MM.1S (cell line): ENCODE data around the gene DDX1.

Experiments used
- DNase-seq: peaks from one replicate; pipeline ENCODE4 v3.0.0-alpha.2; 2015
- H2AFZ ChIP-seq: fragments of 300-600 bp; sonication (generic); 2 replicates; pipeline ENCODE4 v1.6.0; 2016; ENCODE audit warnings: antibody characterized with exemption, low read length
- H3F3A ChIP-seq: fragments of 300-600 bp; sonication (generic); 2 replicates; pipeline ENCODE4 v1.6.1; 2016; ENCODE audit warnings: mild to moderate bottlenecking, antibody characterized with exemption, low read length, moderate library complexity, mixed read lengths; ENCODE audit not compliant: insufficient read depth
- H3K27ac ChIP-seq: fragments of 300-600 bp; sonication (generic); 2 replicates; pipeline ENCODE4 v1.5.1; 2016; ENCODE audit warnings: mild to moderate bottlenecking, low read length
- H3K27me3 ChIP-seq: fragments of 300-600 bp; sonication (generic); replicated peaks from 2 replicates; pipeline ENCODE4 v1.6.0; 2016; ENCODE audit warnings: low read length; ENCODE audit not compliant: insufficient read depth
- H3K36me3 ChIP-seq: fragments of 300-600 bp; sonication (generic); replicated peaks from 2 replicates; pipeline ENCODE4 v1.6.1; 2016; ENCODE audit warnings: mild to moderate bottlenecking, low read length, mixed read lengths; ENCODE audit not compliant: insufficient read depth
- H3K4me1 ChIP-seq: fragments of 300-600 bp; sonication (generic); 2 replicates; pipeline ENCODE4 v1.6.1; 2016; ENCODE audit warnings: low read length, mixed read lengths
- H3K4me2 ChIP-seq: fragments of 300-600 bp; sonication (generic); 2 replicates; pipeline ENCODE4 v1.6.0; 2016; ENCODE audit warnings: low read depth, low read length
- H3K4me3 ChIP-seq: fragments of 300-600 bp; sonication (generic); 2 replicates; pipeline ENCODE4 v1.5.1; 2016; ENCODE audit warnings: low read length, mixed read lengths
- H3K79me2 ChIP-seq: fragments of 300-600 bp; sonication (generic); 2 replicates; pipeline ENCODE4 v1.6.1; 2016; ENCODE audit warnings: mixed run types, low read length, mixed read lengths
- H3K9ac ChIP-seq: fragments of 300-600 bp; sonication (generic); 2 replicates; pipeline ENCODE4 v1.6.1; 2016; ENCODE audit warnings: low read length, mixed read lengths
- H3K9me2 ChIP-seq: fragments of 300-600 bp; sonication (generic); replicated peaks from 2 replicates; pipeline ENCODE4 v1.6.1; 2016; ENCODE audit warnings: mild to moderate bottlenecking, low read length, mixed read lengths; ENCODE audit not compliant: insufficient read depth
- H3K9me3 ChIP-seq: fragments of 300-600 bp; sonication (generic); replicated peaks from 2 replicates; pipeline ENCODE4 v1.6.1; 2016; ENCODE audit warnings: mild to moderate bottlenecking, low read length, mixed read lengths; ENCODE audit not compliant: insufficient read depth
- H4K20me1 ChIP-seq: fragments of 300-600 bp; sonication (generic); 2 replicates; pipeline ENCODE4 v1.6.1; 2016; ENCODE audit warnings: mild to moderate bottlenecking, low read length, moderate library complexity, mixed read lengths; ENCODE audit not compliant: insufficient read depth
- EZH2 ChIP-seq: fragments of 300-600 bp; sonication (generic); optimal IDR thresholded peaks from 2 replicates; pipeline ENCODE3; 2017; ENCODE audit warnings: low read depth, mild to moderate bottlenecking, antibody characterized with exemption, low read length, mixed read lengths
- EZH2phosphoT487 ChIP-seq: fragments of 300-600 bp; sonication (generic); IDR thresholded peaks from 2 replicates; pipeline ENCODE4 v1.6.1; 2018; ENCODE audit warnings: antibody characterized with exemption, low read length
- TF ChIP-seq, protein P1 (sequence below): fragments of 300-600 bp; sonication (generic); IDR thresholded peaks from 2 replicates; pipeline ENCODE4 v1.5.1; 2016; ENCODE audit warnings: antibody characterized with exemption, low read length, mixed read lengths

The DDX1 gene

DNA sequence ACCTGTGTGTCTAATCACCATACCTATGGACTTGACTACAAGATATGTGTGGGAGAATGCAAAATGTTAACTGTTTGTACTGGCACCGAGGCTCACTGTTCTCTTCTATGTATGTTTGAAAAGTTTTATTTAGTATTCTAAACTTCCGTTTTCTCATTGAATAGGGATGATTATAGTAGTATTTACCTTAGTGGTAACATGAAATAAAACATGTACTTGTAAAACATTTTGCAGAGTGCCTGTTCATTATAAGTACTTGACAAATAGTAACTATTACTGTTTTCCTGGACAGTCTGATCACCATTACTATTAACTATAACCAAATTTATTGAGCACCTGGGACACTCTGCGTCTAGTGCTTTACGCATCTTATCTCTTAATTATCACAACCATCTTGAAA is 24.8 kb downstream of the DDX1 start:
- DNase-seq = no peak
- Histone ChIP-seq H3K27ac (no peak overlapping the region), H3K9ac (no peak overlapping the region), H2AFZ (no peak overlapping the region), H3K4me2 (no peak overlapping the region), H3K4me1 (no peaks in the 10 kb centered on the region), H3F3A (peaks cover 4% of the 10 kb centered on the region; the same call in 1 of the 2 replicates), H3K9me2 (no peaks in the 10 kb centered on the region), H4K20me1 (no peaks in the 10 kb centered on the region), H3K27me3 (no peaks in the 10 kb centered on the region), H3K79me2 (no peaks in the 10 kb centered on the region), H3K9me3 (no peaks in the 10 kb centered on the region), H3K36me3 (no peaks in the 10 kb centered on the region; the same call in 1 of the 2 replicates), H3K4me3 (no peak overlapping the region)
- TF ChIP-seq, protein P1, sequence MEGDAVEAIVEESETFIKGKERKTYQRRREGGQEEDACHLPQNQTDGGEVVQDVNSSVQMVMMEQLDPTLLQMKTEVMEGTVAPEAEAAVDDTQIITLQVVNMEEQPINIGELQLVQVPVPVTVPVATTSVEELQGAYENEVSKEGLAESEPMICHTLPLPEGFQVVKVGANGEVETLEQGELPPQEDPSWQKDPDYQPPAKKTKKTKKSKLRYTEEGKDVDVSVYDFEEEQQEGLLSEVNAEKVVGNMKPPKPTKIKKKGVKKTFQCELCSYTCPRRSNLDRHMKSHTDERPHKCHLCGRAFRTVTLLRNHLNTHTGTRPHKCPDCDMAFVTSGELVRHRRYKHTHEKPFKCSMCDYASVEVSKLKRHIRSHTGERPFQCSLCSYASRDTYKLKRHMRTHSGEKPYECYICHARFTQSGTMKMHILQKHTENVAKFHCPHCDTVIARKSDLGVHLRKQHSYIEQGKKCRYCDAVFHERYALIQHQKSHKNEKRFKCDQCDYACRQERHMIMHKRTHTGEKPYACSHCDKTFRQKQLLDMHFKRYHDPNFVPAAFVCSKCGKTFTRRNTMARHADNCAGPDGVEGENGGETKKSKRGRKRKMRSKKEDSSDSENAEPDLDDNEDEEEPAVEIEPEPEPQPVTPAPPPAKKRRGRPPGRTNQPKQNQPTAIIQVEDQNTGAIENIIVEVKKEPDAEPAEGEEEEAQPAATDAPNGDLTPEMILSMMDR = no peak
- no peak for TF ChIP-seq EZH2
- TF ChIP-seq EZH2phosphoT487 = no peak

DNA sequence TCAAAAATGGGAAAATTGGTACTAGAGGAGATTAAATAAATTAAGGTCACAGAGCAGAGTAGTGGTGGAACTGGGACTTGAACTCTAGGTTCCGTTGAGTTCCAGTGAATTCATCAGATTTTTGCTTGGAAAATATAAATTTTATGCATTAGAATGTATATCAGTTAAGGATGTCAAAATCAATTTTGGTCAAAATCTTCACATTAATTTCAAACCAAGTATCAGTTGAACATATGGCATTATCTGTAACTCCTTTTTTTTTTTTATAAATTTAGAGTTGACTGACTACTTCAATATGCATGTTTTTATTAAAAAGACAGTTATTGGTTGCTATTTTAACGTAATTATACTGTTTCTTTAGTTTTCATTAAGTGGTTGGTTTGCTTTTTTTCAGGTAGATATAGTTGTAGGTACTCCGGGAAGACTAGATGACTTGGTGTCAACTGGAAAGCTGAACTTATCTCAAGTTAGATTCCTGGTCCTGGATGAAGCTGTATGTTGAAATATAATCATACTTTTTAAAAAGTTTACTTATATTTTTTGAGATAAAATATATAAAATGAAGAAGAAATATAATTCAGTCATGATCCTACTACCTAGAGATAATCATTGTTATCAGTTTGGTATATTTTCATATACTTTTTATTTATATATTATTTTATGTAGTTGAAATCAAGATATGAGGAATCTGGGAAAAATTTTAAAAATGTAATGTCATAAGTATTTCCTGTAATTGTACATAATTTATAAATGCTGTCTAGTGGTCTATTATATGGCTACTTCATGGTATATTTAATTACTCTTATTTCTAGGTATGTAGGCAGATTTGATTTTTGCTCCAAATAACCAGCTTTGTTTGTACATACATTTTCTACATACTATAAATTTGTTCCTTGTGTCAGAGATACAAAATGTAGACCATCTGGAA is 25.4 kb downstream of the DDX1 start:
- Histone ChIP-seq H3K4me1 (no peaks in the 10 kb centered on the region), H3K4me2 (no peak overlapping the region), H3K27ac (no peak overlapping the region), H3K27me3 (no peaks in the 10 kb centered on the region), H3K9me2 (no peaks in the 10 kb centered on the region), H3F3A (peaks cover 4% of the 10 kb centered on the region; the same call in 1 of the 2 replicates), H3K36me3 (no peaks in the 10 kb centered on the region; the same call in 1 of the 2 replicates), H3K79me2 (no peaks in the 10 kb centered on the region), H4K20me1 (no peaks in the 10 kb centered on the region), H3K9ac (no peak overlapping the region), H2AFZ (no peak overlapping the region), H3K4me3 (no peak overlapping the region), H3K9me3 (no peaks in the 10 kb centered on the region)
- TF ChIP-seq EZH2phosphoT487 (no peak), EZH2 (no peak)
- TF ChIP-seq, protein P1 = no peak
- no peak for DNase-seq

DNA sequence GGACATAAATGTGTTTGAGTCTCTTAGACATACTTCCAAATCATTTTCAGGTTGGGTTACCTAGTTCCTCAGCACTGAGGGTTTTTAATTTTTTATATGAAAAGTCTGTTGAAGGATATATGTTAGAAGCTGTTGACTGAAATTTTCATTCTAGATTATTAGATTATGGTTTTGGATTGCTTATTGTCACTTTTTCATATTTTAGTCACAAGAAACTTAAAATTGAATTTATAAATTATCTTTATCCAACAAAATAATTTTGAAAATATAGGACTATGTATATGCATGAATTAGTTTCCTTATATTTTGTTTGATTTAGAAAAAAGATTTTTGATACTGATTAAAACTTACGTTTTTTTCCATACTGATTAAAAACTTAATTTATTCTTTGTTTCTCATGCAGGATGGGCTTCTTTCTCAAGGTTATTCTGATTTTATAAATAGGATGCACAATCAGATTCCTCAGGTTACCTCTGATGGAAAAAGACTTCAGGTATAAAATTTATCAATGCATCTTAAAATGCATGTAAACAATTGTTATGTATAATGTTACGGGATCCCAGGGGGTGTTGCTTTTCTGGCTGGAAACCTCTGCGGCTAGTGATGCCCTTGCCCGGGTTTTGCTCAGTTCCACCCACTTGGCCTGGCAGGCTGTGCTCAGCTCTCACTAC is 26.2 kb downstream of the DDX1 start:
- H3K9me2 ChIP-seq = no peaks in the 10 kb centered on the region
- H3K36me3 ChIP-seq = no peaks in the 10 kb centered on the region; the same call in 1 of the 2 replicates
- H3K27me3 ChIP-seq = no peaks in the 10 kb centered on the region

More for the DNA sequence above, 26.2 kb downstream of the DDX1 start:
- no peaks in the 10 kb centered on the region for H4K20me1 ChIP-seq
- no peaks in the 10 kb centered on the region for H3K79me2 ChIP-seq
- H2AFZ ChIP-seq = no peak overlapping the region
- no peak for DNase-seq
- no peaks in the 10 kb centered on the region for H3K9me3 ChIP-seq
- no peak overlapping the region for H3K4me3 ChIP-seq
- H3K4me1 ChIP-seq = no peaks in the 10 kb centered on the region
- no peak overlapping the region for H3K27ac ChIP-seq
- no peak overlapping the region for H3K4me2 ChIP-seq
- no peak overlapping the region for H3K9ac ChIP-seq
- TF ChIP-seq EZH2phosphoT487 = no peak
- no peak for TF ChIP-seq EZH2
- TF ChIP-seq, protein P1 = no peak
- peaks cover 4% of the 10 kb centered on the region; the same call in 1 of the 2 replicates for H3F3A ChIP-seq
